DND-41 (cell line): ENCODE measurements around the gene REV3L.

Experiments used
- CTCF ChIP-seq: IDR thresholded peaks from 2 replicates; pipeline ENCODE4 v1.5.1; 2012; ENCODE audit warnings: borderline replicate concordance, low read length, moderate library complexity, mild to moderate bottlenecking; ENCODE audit not compliant: poor library complexity, severe bottlenecking; ENCODE audit errors: extremely low read depth
- EZH2 ChIP-seq: IDR thresholded peaks from 3 replicates; pipeline ENCODE4 v1.6.1; 2012; ENCODE audit warnings: borderline replicate concordance, low read depth, mild to moderate bottlenecking, moderate library complexity, low read length, inconsistent platforms; ENCODE audit not compliant: severe bottlenecking

- no peak for TF ChIP-seq CTCF
- TF ChIP-seq EZH2, result no peak
These were observed 47.2 kb upstream of the REV3L start for GRCh38 chr6:111530218-111530617.
